Transverse colon (tissue), 4 donors: ENCODE data around the gene GPC5. TPM values are rescaled to one million over a fixed set of nuclear protein-coding genes. Genes with fewer than 3 reads are reported as not detected.

Experiments used
- DNase-seq: peaks from one replicate; pipeline ENCODE4 v3.0.0-alpha.2; 2019
- H3K27ac ChIP-seq, 4 donors: fragments of 200-600 bp; sonication (generic); 2 replicates each; pipeline ENCODE4 v1.5.1; 2016 to 2018; ENCODE audit warnings: inconsistent platforms in 4 of 4
- H3K27me3 ChIP-seq: fragments of 200-600 bp; sonication (generic); 2 replicates; pipeline ENCODE4 v1.5.1; 2017; ENCODE audit warnings: inconsistent platforms
- H3K36me3 ChIP-seq, 4 donors: fragments of 200-600 bp; sonication (generic); 2 replicates each; pipeline ENCODE4 v1.5.1; 2017 to 2019; ENCODE audit warnings: inconsistent platforms in 4 of 4
- H3K4me1 ChIP-seq, 4 donors: fragments of 200-600 bp; sonication (generic); 2 replicates each; pipeline ENCODE4 v1.5.1; 2017 to 2020; ENCODE audit warnings: inconsistent platforms in 4 of 4
- H3K4me3 ChIP-seq, 4 donors: fragments of 200-600 bp; sonication (generic); 1 replicate in 1 of 4; 2 replicates in 3 of 4; pipeline versions ENCODE4 v1.5.1 to v1.6.1; 2017 to 2019; ENCODE audit warnings: inconsistent platforms in 4 of 4
- H3K9me3 ChIP-seq, 2 donors: fragments of 200-600 bp; sonication (generic); 2 replicates each; pipeline ENCODE4 v1.5.1; 2017 to 2019; ENCODE audit warnings: inconsistent platforms in 2 of 2
- CTCF ChIP-seq, 5 experiments: fragments of 200-600 bp in 3 of 5; fragments of 450-650 bp in 2 of 5; sonication (generic) in 3 of 5; IDR thresholded peaks; 1 replicate in 2 of 5; 2 replicates in 3 of 5; pipeline ENCODE4 v1.5.1; 2016 to 2017; ENCODE audit warnings: antibody characterized with exemption in 5 of 5, inconsistent platforms in 3 of 5, mild to moderate bottlenecking in 2 of 5, moderate library complexity in 1 of 5
- EP300 ChIP-seq: sonication (generic); formaldehyde crosslinking; IDR thresholded peaks from one replicate; pipeline ENCODE4 v1.6.1; 2017; ENCODE audit warnings: antibody characterized with exemption, low read depth
- POLR2A ChIP-seq: fragments of 450-650 bp; IDR thresholded peaks from one replicate; pipeline ENCODE4 v1.6.1; 2016; ENCODE audit warnings: antibody characterized with exemption, mild to moderate bottlenecking, moderate library complexity
- POLR2AphosphoS5 ChIP-seq, 3 donors: sonication (generic); formaldehyde crosslinking; IDR thresholded peaks; one replicate each; pipeline ENCODE4 v1.6.1; 2016; ENCODE audit warnings: antibody characterized with exemption in 3 of 3
- WGBS, 2 donors: methylation state at CpG; one replicate each; pipeline ENCODE4 v1.1.5; 2018; ENCODE audit warnings: low coverage in 1 of 2; 5-methylcytosine and 5-hydroxymethylcytosine counted together
- in situ Hi-C, 4 donors: fragments of 200-750 bp; cut with MboI; loops; one replicate each; pipeline versions ENCODE4 v1.15.0 to v1.15.1; 2017; ENCODE audit warnings: low sequenced_read_pairs in 3 of 4, low pct_ligation_motif_present in 1 of 4, low pct_unique_long_range_greater_than_20kb in 1 of 4
- intact Hi-C: fragments of 100-400 bp; cut with DNase I; formaldehyde crosslinking; loops from one replicate; pipeline ENCODE4 v1.15.1; 2023; ENCODE audit warnings: low total_unique reads
- total RNA-seq, 4 donors: library from RNA; depleted of rRNA; stranded (reverse); fragments of >200 nt; gene quantifications; one replicate each; pipeline ENCODE4 v1.1.0, GENCODE V29; 2016

Gene GPC5
- total RNA-seq, 4 donors from 2014 or later, result 0.48 to 1.4 TPM; not detected in 2

- peak; percentile 25 for DNase-seq
- Histone ChIP-seq H3K4me1 (no peaks in the 10 kb centered on the region), H3K27me3 (no peaks in the 10 kb centered on the region), H3K9me3 (peaks cover 0 to 5% of the 10 kb centered on the region in 2 donors), H3K36me3 (no peaks in the 10 kb centered on the region), H3K27ac (no peak overlapping the region), H3K4me3 (no peak overlapping the region)
- in situ Hi-C loops (no loop called here), intact Hi-C loops (no loop called here)
- TF ChIP-seq POLR2A, result no peak
- no peak for TF ChIP-seq EP300
- peak in 3 of 5 experiments; percentile 28 to 47 (median 40) for TF ChIP-seq CTCF (IDR thresholded peaks at IDR 0.05)
- TF ChIP-seq POLR2AphosphoS5 (IDR thresholded peaks at IDR 0.05), result no peak
- 43 to 47% methylated on average over 1 of the region's 1 CpG for WGBS, 2 donors
These were observed 956.8 kb downstream of the GPC5 start for GRCh38 chr13:92355213-92355612.

GRCh38 chr13:92362717-92363116 is 964.3 kb downstream of the GPC5 start:
- Histone ChIP-seq H3K27me3 (no peaks in the 10 kb centered on the region), H3K27ac (no peak overlapping the region), H3K4me3 (no peak overlapping the region), H3K36me3 (no peaks in the 10 kb centered on the region), H3K4me1 (no peaks in the 10 kb centered on the region), H3K9me3 (peaks cover 0 to 5% of the 10 kb centered on the region in 2 donors)
- intact Hi-C loops, result no loop called here
- DNase-seq, result no peak
- WGBS, 2 donors, result 21 to 37% methylated on average over 2 of the region's 2 CpGs
- in situ Hi-C loops, result no loop called here
- TF ChIP-seq POLR2A (no peak), CTCF (IDR thresholded peaks at IDR 0.05) (no peak), EP300 (no peak), POLR2AphosphoS5 (IDR thresholded peaks at IDR 0.05) (no peak)

GRCh38 chr13:92365904-92366303 is 967.5 kb downstream of the GPC5 start:
- Histone ChIP-seq H3K27ac (no peak overlapping the region), H3K27me3 (no peaks in the 10 kb centered on the region), H3K9me3 (no peaks in the 10 kb centered on the region), H3K4me1 (no peaks in the 10 kb centered on the region), H3K36me3 (no peaks in the 10 kb centered on the region), H3K4me3 (no peak overlapping the region)
- intact Hi-C loops (no loop called here), in situ Hi-C loops (no loop called here)
- no peak for DNase-seq
- no peak for TF ChIP-seq CTCF (IDR thresholded peaks at IDR 0.05)
- TF ChIP-seq POLR2A, result no peak
- TF ChIP-seq EP300, result no peak
- TF ChIP-seq POLR2AphosphoS5 (IDR thresholded peaks at IDR 0.05), result no peak

GRCh38 chr13:92377396-92377795 is 979.0 kb downstream of the GPC5 start:
- Histone ChIP-seq H3K9me3 (no peaks in the 10 kb centered on the region), H3K27ac (no peak overlapping the region), H3K4me3 (no peak overlapping the region), H3K36me3 (no peaks in the 10 kb centered on the region), H3K4me1 (no peaks in the 10 kb centered on the region), H3K27me3 (no peaks in the 10 kb centered on the region)
- WGBS, 2 donors, result 82 to 100% methylated on average over 1 of the region's 1 CpG
- in situ Hi-C loops (no loop called here), intact Hi-C loops (no loop called here)
- TF ChIP-seq EP300, result no peak
- no peak for TF ChIP-seq CTCF (IDR thresholded peaks at IDR 0.05)
- DNase-seq, result no peak
